HEK293 (cell line): ENCODE data around the gene DIO1.

Experiments
- CTCF ChIA-PET: fragments of 350-600 bp; formaldehyde crosslinking; extraction: SDS; loops from one replicate; lab custom pipeline; 2021; ENCODE audit warnings: antibody characterized with exemption; lab: Yijun Ruan, JAX
- POLR2A ChIA-PET: fragments of 300-600 bp; formaldehyde crosslinking; extraction: SDS; loops from one replicate; lab custom pipeline; 2020; ENCODE audit warnings: antibody characterized with exemption, inconsistent platforms; lab: Yijun Ruan, JAX
- H3K27ac ChIP-seq: fragments of 200-500 bp; sonication (Bioruptor generic); 2 replicates; pipeline ENCODE4 v1.5.1; 2014; ENCODE audit warnings: low read depth, low read length, control low read depth, inconsistent platforms; ENCODE audit errors: extremely low read depth
- H3K36me3 ChIP-seq, 2 experiments: fragments of 200-500 bp in 1 of 2; sonication (Bioruptor generic) in 1 of 2; 1 replicate in 1 of 2; 2 replicates in 1 of 2; pipeline ENCODE4 v1.5.1; 2014 to 2017; ENCODE audit warnings: inconsistent platforms in 2 of 2, low read length in 2 of 2; ENCODE audit not compliant: control insufficient read depth in 2 of 2, insufficient read depth in 1 of 2
- H3K4me1 ChIP-seq: fragments of 200-500 bp; sonication (Bioruptor generic); 2 replicates; pipeline ENCODE4 v1.5.1; 2014; ENCODE audit warnings: mild to moderate bottlenecking, low read length, inconsistent platforms; ENCODE audit not compliant: control insufficient read depth, insufficient read depth
- H3K4me3 ChIP-seq: 2 replicates; pipeline ENCODE4 v1.5.1; 2011; ENCODE audit warnings: low read depth, mild to moderate bottlenecking, control low read depth, low read length, moderate library complexity
- H3K9me3 ChIP-seq: fragments of 200-500 bp; sonication (Bioruptor generic); 2 replicates; pipeline ENCODE4 v1.5.1; 2014; ENCODE audit warnings: low read depth, low read length, inconsistent platforms; ENCODE audit not compliant: control insufficient read depth, insufficient read depth
- MEIS1 ChIP-seq: sonication (generic); formaldehyde crosslinking; IDR thresholded peaks from 2 replicates; pipeline ENCODE4 v1.8.1; 2022; ENCODE audit warnings: missing genetic modification reagents, mild to moderate bottlenecking, borderline replicate concordance
- PATZ1 ChIP-seq: fragments of 450-650 bp; formaldehyde crosslinking; IDR thresholded peaks from 2 replicates; pipeline ENCODE4 v1.5.1; 2016; ENCODE audit warnings: missing biosample characterization, missing genetic modification characterization
- SP2 ChIP-seq: fragments of 450-650 bp; formaldehyde crosslinking; IDR thresholded peaks from 2 replicates; pipeline ENCODE4 v1.5.1; 2016; ENCODE audit warnings: missing biosample characterization, missing genetic modification characterization
- WT1 ChIP-seq: fragments of 450-650 bp; formaldehyde crosslinking; IDR thresholded peaks from 2 replicates; pipeline ENCODE4 v1.5.1; 2016; ENCODE audit warnings: missing biosample characterization, missing genetic modification characterization
- YY2 ChIP-seq: fragments of 450-650 bp; formaldehyde crosslinking; IDR thresholded peaks from 2 replicates; pipeline ENCODE4 v1.5.1; 2016; ENCODE audit warnings: missing biosample characterization, missing genetic modification characterization
- ZBTB48 ChIP-seq: fragments of 450-650 bp; formaldehyde crosslinking; IDR thresholded peaks from 2 replicates; pipeline ENCODE4 v1.5.1; 2016; ENCODE audit warnings: missing biosample characterization, missing genetic modification characterization
- ZNF223 ChIP-seq: fragments of 450-650 bp; formaldehyde crosslinking; IDR thresholded peaks from 2 replicates; pipeline ENCODE4 v1.5.1; 2016; ENCODE audit warnings: missing biosample characterization, missing genetic modification characterization
- ZNF23 ChIP-seq: fragments of 450-650 bp; formaldehyde crosslinking; IDR thresholded peaks from 2 replicates; pipeline ENCODE4 v1.5.1; 2016; ENCODE audit warnings: missing biosample characterization, missing genetic modification characterization, borderline replicate concordance
- ZNF280C ChIP-seq: fragments of 450-650 bp; formaldehyde crosslinking; IDR thresholded peaks from 2 replicates; pipeline ENCODE4 v1.5.1; 2016; ENCODE audit warnings: missing biosample characterization, missing genetic modification characterization
- ZNF280D ChIP-seq: fragments of 450-650 bp; formaldehyde crosslinking; IDR thresholded peaks from 2 replicates; pipeline ENCODE4 v1.5.1; 2016; ENCODE audit warnings: missing biosample characterization, missing genetic modification characterization
- ZNF302 ChIP-seq: fragments of 450-650 bp; formaldehyde crosslinking; IDR thresholded peaks from 2 replicates; pipeline ENCODE4 v1.5.1; 2016; ENCODE audit warnings: missing biosample characterization, missing genetic modification characterization, low read depth
- ZNF354C ChIP-seq: fragments of 450-650 bp; formaldehyde crosslinking; IDR thresholded peaks from 2 replicates; pipeline ENCODE4 v1.5.1; 2016; ENCODE audit warnings: missing biosample characterization, missing genetic modification characterization, low read depth, borderline replicate concordance
- ZNF362 ChIP-seq: fragments of 450-650 bp; formaldehyde crosslinking; IDR thresholded peaks from 2 replicates; pipeline ENCODE4 v1.5.1; 2016; ENCODE audit warnings: missing biosample characterization, missing genetic modification characterization
- ZNF423 ChIP-seq: fragments of 450-650 bp; formaldehyde crosslinking; IDR thresholded peaks from 2 replicates; pipeline ENCODE4 v1.5.1; 2016; ENCODE audit warnings: missing biosample characterization, missing genetic modification characterization
- ZNF560 ChIP-seq: fragments of 450-650 bp; formaldehyde crosslinking; IDR thresholded peaks from 2 replicates; pipeline ENCODE4 v1.5.1; 2017; ENCODE audit warnings: missing biosample characterization, missing genetic modification characterization, borderline replicate concordance
- ZNF571 ChIP-seq: fragments of 450-650 bp; formaldehyde crosslinking; IDR thresholded peaks from 2 replicates; pipeline ENCODE4 v1.5.0; 2017; ENCODE audit warnings: missing biosample characterization, missing genetic modification characterization
- ZNF585B ChIP-seq: fragments of 450-650 bp; formaldehyde crosslinking; IDR thresholded peaks from 2 replicates; pipeline ENCODE4 v1.5.1; 2016; ENCODE audit warnings: missing biosample characterization, missing genetic modification characterization
- ZNF600 ChIP-seq: fragments of 450-650 bp; formaldehyde crosslinking; IDR thresholded peaks from 2 replicates; pipeline ENCODE4 v1.5.1; 2016; ENCODE audit warnings: missing biosample characterization, missing genetic modification characterization
- ZNF621 ChIP-seq: fragments of 450-650 bp; formaldehyde crosslinking; IDR thresholded peaks from 2 replicates; pipeline ENCODE4 v1.5.1; 2017; ENCODE audit warnings: missing biosample characterization, missing genetic modification characterization
- ZNF658 ChIP-seq: fragments of 450-650 bp; formaldehyde crosslinking; IDR thresholded peaks from 2 replicates; pipeline ENCODE4; 2016; ENCODE audit warnings: missing biosample characterization, missing genetic modification characterization
- ZNF692 ChIP-seq: fragments of 450-650 bp; formaldehyde crosslinking; IDR thresholded peaks from 2 replicates; pipeline ENCODE4 v1.5.1; 2016; ENCODE audit warnings: missing biosample characterization, missing genetic modification characterization
- ZNF704 ChIP-seq: fragments of 450-650 bp; formaldehyde crosslinking; IDR thresholded peaks from 2 replicates; pipeline ENCODE4 v1.5.1; 2016; ENCODE audit warnings: missing biosample characterization, missing genetic modification characterization

The DIO1 gene

GRCh38 chr1:53891678-53892077, 2.3 kb upstream of the DIO1 start:
- POLR2A ChIA-PET, result no interaction called here
- CTCF ChIA-PET, result interaction anchor here (0.6 kb wide), 1 partner anchor 66 kb away, joined by 3 read pairs; no protein-coding TSS in a partner anchor
- no peak for TF ChIP-seq ZNF354C (tag by site-specific recombination)
- TF ChIP-seq ZNF704 (tag by site-specific recombination), result no peak
- no peak for TF ChIP-seq MEIS1 (CRISPR knock-in tag)
- no peak for TF ChIP-seq ZNF600 (tag by site-specific recombination)
- no peak for TF ChIP-seq ZNF658 (tag by site-specific recombination)
- no peak for TF ChIP-seq ZNF423
- TF ChIP-seq SP2, result no peak

GRCh38 chr1:53892911-53893310, 1.1 kb upstream of the DIO1 start:
- peaks cover 0 to 5% of the 10 kb centered on the region in 2 experiments; a peak in 1 of 3 replicates for H3K36me3 ChIP-seq
- ChIA-PET POLR2A (interaction anchor here (0.7 to 1.0 kb wide), 2 partner anchors 53 to 61 kb away, joined by 3 to 4 read pairs; partner anchors contain the start of gene IFT25), CTCF (interaction anchor here (0.6 kb wide), 4 partner anchors 33 to 189 kb away, joined by 3 to 7 read pairs (median 4); no protein-coding TSS in a partner anchor)
- TF ChIP-seq PATZ1 (no peak), ZNF600 (tag by site-specific recombination) (no peak), WT1 (tag by site-specific recombination) (no peak), ZNF704 (tag by site-specific recombination) (no peak), ZNF280D (tag by site-specific recombination) (no peak), ZNF571 (no peak), ZBTB48 (tag by site-specific recombination) (no peak), ZNF692 (tag by site-specific recombination) (no peak), ZNF621 (tag by site-specific recombination) (no peak), ZNF560 (tag by site-specific recombination) (no peak), ZNF302 (tag by site-specific recombination) (no peak), ZNF585B (tag by site-specific recombination) (no peak), ZNF280C (no peak), ZNF223 (tag by site-specific recombination) (no peak), ZNF23 (tag by site-specific recombination) (no peak), ZNF362 (tag by site-specific recombination) (no peak), ZNF658 (tag by site-specific recombination) (no peak), YY2 (tag by site-specific recombination) (no peak)
- H3K4me1 ChIP-seq, result no peaks in the 10 kb centered on the region
- no peak overlapping the region for H3K4me3 ChIP-seq
- no peaks in the 10 kb centered on the region for H3K9me3 ChIP-seq
- no peak overlapping the region for H3K27ac ChIP-seq

More at GRCh38 chr1:53891678-53892077, 2.3 kb upstream of the DIO1 start:
- Histone ChIP-seq H3K27ac (no peak overlapping the region), H3K9me3 (no peaks in the 10 kb centered on the region), H3K4me3 (no peak overlapping the region), H3K36me3 (peaks cover 0 to 16% of the 10 kb centered on the region in 2 experiments; a peak in 1 of 3 replicates), H3K4me1 (no peaks in the 10 kb centered on the region)
